Left cardiac atrium (tissue), 4 donors: ENCODE results near the gene UNC13C. TPM values are rescaled to one million over a fixed set of nuclear protein-coding genes. Genes with fewer than 3 reads are reported as not detected.
A peak's percentile ranks its signal among the peaks of the same experiment; 100 is the strongest.

Experiments
- ATAC-seq, 2 donors: fragments of 200-7000 bp; cut with Tn5 transposase; one replicate each; pipeline ENCODE4 v1.9.1; 2020; ENCODE audit warnings: mild to moderate bottlenecking in 2 of 2, moderate library complexity in 2 of 2
- DNase-seq: peaks from one replicate; pipeline ENCODE4 v3.0.0-alpha.2; 2020
- intact Hi-C, 2 donors: fragments of 100-400 bp; cut with DNase I; formaldehyde crosslinking; loops; one replicate each; pipeline versions ENCODE4 v1.14.1 to v1.15.1; 2022 to 2023
- total RNA-seq, 2 donors: library from RNA; stranded (reverse); fragmentation: NEBNext Ultra II Directional; extraction: Animal tissue kit (Norgen Biotek cat#: 25700); gene quantifications; one replicate each; pipeline ENCODE4 v1.2.1, GENCODE V29; 2021
- donor health status: DM: no; HTN: yes; CAD: no.
- donor health status: DM: no; HTN: yes; CAD: no; lungs with severe emphysema.
- donor health status: DM: yes; HTN: yes; CAD: no.
- donor health status: Dilated cardiomyopathy.

The UNC13C gene
- total RNA-seq, 2 donors from 2014 or later = 0.09 to 0.29 TPM

- intact Hi-C loops = no loop called here
- ATAC-seq (no peak), DNase-seq (no peak)
Measured at GRCh38 chr15:54014067-54014655, 35.9 kb downstream of the UNC13C start.

GRCh38 chr15:54017251-54017650 is 39.0 kb downstream of the UNC13C start:
- ATAC-seq (no peak), DNase-seq (no peak)
- intact Hi-C loops = no loop called here

- ATAC-seq (no peak), DNase-seq (no peak)
- intact Hi-C loops = no loop called here
Measured at GRCh38 chr15:54017959-54018358, 39.7 kb downstream of the UNC13C start.

GRCh38 chr15:54026258-54026657 is 48.0 kb downstream of the UNC13C start:
- intact Hi-C loops = no loop called here
- no peak for DNase-seq
- no peak for ATAC-seq

GRCh38 chr15:54026891-54027290 is 48.6 kb downstream of the UNC13C start:
- intact Hi-C loops = no loop called here
- ATAC-seq = no peak
- DNase-seq = no peak

DNA sequence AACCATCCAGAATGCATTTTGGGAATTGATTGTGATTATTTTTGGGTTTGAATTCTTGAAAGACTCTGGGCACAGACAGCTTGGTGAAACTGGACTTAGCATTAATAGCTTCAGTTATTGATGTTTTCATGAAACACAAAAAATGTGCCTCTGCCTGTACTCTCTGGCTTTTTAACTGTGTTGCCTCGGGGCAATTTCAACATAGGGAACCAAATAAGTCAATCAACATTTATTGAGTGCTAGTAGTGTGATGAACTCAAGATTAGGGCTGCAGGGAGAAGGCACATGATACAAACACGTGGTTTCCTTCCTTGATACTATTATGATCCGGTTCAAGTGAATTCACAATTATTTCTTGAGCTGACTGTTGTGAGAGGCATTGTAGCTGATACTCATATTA is 50.8 kb downstream of the UNC13C start:
- intact Hi-C loops = no loop called here
- DNase-seq = no peak

GRCh38 chr15:54032066-54032465 is 53.8 kb downstream of the UNC13C start:
- no peak for DNase-seq
- intact Hi-C loops = no loop called here
- no peak for ATAC-seq

More for the DNA sequence above, 50.8 kb downstream of the UNC13C start:
- ATAC-seq = no peak

DNA sequence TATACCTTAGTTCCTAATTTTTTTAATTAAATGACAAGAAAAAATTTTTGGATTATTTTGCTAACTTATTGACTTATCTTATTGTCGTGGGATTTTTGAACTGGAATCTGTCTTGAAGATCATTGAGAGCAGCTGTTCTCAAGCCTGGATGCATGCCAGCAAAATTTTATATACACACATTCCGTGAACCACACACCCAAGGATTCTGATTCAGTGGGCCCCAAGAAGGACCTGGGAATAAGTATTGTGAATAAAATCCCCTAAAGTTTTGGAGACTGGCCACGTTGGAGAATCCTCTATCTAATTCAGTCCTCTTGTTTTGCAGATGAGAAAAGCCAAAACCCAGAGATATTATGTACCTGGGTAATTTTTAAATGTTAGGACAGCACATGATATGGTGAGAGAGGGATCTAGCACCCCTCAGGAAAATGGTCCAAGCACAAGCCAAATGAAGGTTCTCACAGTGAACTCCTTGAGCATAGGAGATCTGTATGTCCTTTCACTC is 55.2 kb downstream of the UNC13C start:
- ATAC-seq (no peak), DNase-seq (no peak)
- intact Hi-C loops = no loop called here

DNA sequence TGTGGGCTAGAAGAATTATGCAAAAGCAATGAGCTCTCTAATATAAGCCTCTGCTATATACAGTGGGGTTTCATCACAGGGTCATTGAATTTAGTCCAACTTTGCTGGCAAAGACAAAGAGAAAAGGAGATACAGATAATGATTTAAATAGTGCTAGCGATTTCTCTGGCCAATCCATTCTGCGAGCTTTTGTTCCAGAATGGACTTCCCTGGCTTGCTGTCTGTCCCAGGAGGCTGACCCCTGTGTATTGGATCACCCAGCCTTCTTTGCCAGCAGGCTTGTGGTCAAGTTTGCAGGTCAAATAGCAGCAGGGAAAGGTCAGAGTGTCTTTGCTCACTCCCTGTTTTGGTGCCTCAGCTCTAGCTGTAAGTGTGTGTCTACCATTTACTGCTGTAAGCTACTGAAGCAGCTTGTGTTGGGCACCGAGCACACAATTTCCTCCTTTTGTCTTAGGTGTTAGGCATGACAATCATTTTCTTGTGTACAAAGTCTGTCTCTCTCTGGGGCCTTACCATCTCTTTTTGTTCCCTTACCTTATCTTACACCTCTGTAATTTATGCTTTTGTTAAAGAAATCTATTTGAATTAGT is 55.7 kb downstream of the UNC13C start:
- intact Hi-C loops = no loop called here
- DNase-seq (peak; percentile 22), ATAC-seq (no peak)

GRCh38 chr15:54035616-54036015 is 57.4 kb downstream of the UNC13C start:
- DNase-seq (no peak), ATAC-seq (peak in 1 of 2 donors; percentile 82)
- intact Hi-C loops = no loop called here

- ATAC-seq (no peak), DNase-seq (no peak)
- intact Hi-C loops = no loop called here
Measured at GRCh38 chr15:54045397-54045796, 67.2 kb downstream of the UNC13C start.

DNA sequence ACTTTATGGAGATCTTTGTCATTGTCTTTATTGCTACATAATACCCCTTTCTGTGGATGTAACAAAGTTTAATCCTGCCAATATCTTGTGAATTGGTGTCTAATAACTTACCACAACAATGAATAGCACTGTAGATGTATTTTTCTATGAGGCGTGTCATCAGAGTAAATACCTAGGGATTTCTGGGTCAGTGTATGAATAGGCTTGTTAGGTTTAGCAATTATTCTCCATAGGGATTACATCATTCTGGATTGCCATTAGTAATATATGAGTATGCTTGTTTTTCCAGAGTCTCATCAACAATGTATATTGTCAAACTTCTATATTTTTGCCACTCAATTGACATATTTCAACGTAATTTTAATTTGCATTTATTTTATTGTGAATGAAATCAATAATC is 67.9 kb downstream of the UNC13C start:
- intact Hi-C loops = no loop called here
- ATAC-seq (no peak), DNase-seq (no peak)

DNA sequence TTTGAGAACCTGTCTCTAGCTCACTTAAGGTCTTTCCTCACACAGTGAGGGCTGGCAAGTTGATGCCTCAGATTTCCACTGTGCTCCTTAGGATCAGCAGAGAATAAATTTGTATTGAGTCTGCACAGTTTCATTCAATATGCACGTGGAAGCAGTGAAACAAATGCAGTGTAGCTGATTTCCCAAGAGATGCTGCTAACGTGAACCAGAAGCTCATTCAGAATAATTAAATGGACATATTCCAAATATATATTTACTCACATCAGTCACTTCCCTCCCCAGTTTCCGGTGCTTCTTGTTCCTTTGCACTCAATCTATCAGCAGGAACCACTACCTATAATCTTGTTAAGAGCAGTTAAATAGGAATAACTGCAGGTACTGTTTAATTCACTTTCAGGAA is 86.1 kb downstream of the UNC13C start:
- intact Hi-C loops = no loop called here
- no peak for ATAC-seq

GRCh38 chr15:54066403-54066802 is 88.2 kb downstream of the UNC13C start:
- ATAC-seq = no peak
- DNase-seq = no peak
- intact Hi-C loops = no loop called here

More for the DNA sequence above, 86.1 kb downstream of the UNC13C start:
- DNase-seq = no peak

- intact Hi-C loops = no loop called here
- ATAC-seq = no peak
- no peak for DNase-seq
Measured at GRCh38 chr15:54082836-54083492, 104.7 kb downstream of the UNC13C start.

- intact Hi-C loops = no loop called here
- ATAC-seq = no peak
Measured at GRCh38 chr15:54083501-54083900, 105.3 kb downstream of the UNC13C start.

GRCh38 chr15:54083991-54084390 is 105.8 kb downstream of the UNC13C start:
- ATAC-seq (no peak), DNase-seq (no peak)
- intact Hi-C loops = no loop called here

More at GRCh38 chr15:54083501-54083900, 105.3 kb downstream of the UNC13C start:
- no peak for DNase-seq

DNA sequence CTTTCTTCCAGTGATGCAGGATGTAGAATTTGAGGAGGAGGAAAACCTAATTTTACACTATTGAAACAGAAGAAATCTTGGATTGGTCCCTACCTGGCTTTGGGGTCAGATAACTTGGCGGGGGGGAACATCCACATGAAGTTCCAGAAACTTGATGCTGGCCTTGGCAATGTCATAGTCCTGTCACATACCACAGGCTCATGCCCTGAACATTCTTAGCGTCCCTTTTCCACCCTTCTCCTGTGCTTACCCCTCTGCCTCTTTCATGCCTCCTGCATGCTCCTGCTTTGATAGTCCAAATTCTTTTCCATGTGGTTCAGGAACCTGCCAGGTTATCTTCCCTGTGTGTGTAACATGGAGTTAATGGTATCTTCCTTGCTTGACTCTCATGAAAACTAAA is 110.6 kb downstream of the UNC13C start:
- intact Hi-C loops = no loop called here
- DNase-seq (no peak), ATAC-seq (no peak)

- ATAC-seq = no peak
- DNase-seq = no peak
- intact Hi-C loops = no loop called here
Measured at GRCh38 chr15:54089776-54090175, 111.5 kb downstream of the UNC13C start.

DNA sequence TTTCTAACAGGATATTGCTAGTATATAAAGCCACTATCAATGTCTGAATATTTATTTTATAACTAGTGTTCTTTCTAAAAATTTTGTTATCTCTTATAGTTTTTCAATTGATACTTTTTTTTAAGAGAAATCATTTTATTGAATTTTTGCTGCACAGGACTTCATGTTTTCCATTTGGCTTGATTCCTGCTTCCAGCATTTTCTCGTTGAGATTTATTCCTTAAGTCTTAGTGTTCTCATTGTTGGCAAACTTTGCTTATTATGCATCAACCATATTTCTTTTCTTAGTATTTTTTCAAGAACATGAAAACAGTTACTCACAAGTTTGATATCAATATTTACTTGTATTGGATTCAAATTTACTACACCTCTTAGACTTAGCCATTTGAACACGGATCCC is 113.4 kb downstream of the UNC13C start:
- ATAC-seq (no peak), DNase-seq (no peak)
- intact Hi-C loops = no loop called here

DNA sequence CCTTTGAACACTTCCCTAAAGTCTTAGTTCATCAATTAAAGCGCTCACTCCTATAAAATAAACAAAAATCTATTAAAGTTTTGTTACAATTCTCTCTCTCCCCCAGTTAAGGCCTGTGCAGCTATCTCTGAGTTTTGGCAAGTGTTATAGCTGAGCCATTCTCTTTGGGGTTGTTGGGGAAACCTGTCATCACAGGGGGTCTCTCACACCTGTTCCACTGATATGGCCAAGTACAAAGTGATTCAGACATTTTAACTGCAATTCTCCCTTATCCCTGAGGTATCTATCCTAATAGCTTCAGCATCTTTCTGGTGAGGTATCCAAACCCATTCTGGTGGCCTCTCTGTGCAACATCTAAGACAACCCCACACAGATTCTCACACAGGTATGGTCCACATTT is 116.4 kb downstream of the UNC13C start:
- intact Hi-C loops = no loop called here
- ATAC-seq (no peak), DNase-seq (no peak)
